OCI-LY7 (cell line): ENCODE data around the gene MCOLN3. TPM values are rescaled to one million over a fixed set of nuclear protein-coding genes. Genes with fewer than 3 reads are reported as not detected.

ENCODE experiments used
- BruUV-seq: library from RNA; stranded (reverse); fragments of 400-500 nt; replicated peaks from 2 replicates; lab custom pipeline; 2021; lab: Mats Ljungman, UMichigan
- CTCF ChIA-PET: fragments of 300-600 bp; sonication (Branson Sonifier 250); formaldehyde crosslinking; loops from one replicate; lab custom pipeline; 2022; ENCODE audit warnings: antibody characterized with exemption; ENCODE audit not compliant: unreplicated experiment; lab: Charles Lee
- POLR2A ChIA-PET: fragments of 300-600 bp; sonication (Branson Sonifier 250); formaldehyde crosslinking; loops from one replicate; lab custom pipeline; 2022; ENCODE audit warnings: antibody characterized with exemption; lab: Charles Lee
- DNase-seq: peaks from one replicate; pipeline ENCODE4 v3.0.0-alpha.2; 2015; ENCODE audit warnings: low spot score
- H2AFZ ChIP-seq: fragments of 200-600 bp; sonication (generic), shearing (Covaris generic); 2 replicates; pipeline ENCODE4 v1.6.1; 2014; ENCODE audit warnings: mild to moderate bottlenecking, antibody characterized with exemption, low read length, moderate library complexity
- H3K27ac ChIP-seq: fragments of 200-600 bp; sonication (generic); 2 replicates; pipeline ENCODE4 v1.5.1; 2014; ENCODE audit warnings: mixed run types, low read depth, mild to moderate bottlenecking, moderate library complexity, low read length, inconsistent platforms; ENCODE audit not compliant: poor library complexity, severe bottlenecking
- H3K36me3 ChIP-seq: fragments of 200-600 bp; sonication (generic); 2 replicates; pipeline ENCODE4 v1.6.1; 2014; ENCODE audit warnings: mild to moderate bottlenecking, antibody characterized with exemption, low read length, moderate library complexity, mixed read lengths; ENCODE audit not compliant: insufficient read depth
- H3K4me1 ChIP-seq: fragments of 200-600 bp; sonication (generic); 2 replicates; pipeline ENCODE4 v1.5.1; 2014; ENCODE audit warnings: mild to moderate bottlenecking, low read length; ENCODE audit not compliant: insufficient read depth, poor library complexity, severe bottlenecking
- H3K4me2 ChIP-seq: fragments of 200-600 bp; sonication (generic); 2 replicates; pipeline ENCODE4 v1.6.1; 2014; ENCODE audit warnings: mild to moderate bottlenecking, low read length
- H3K4me3 ChIP-seq: fragments of 200-600 bp; sonication (generic); 2 replicates; pipeline ENCODE4 v1.5.1; 2014; ENCODE audit warnings: mild to moderate bottlenecking, low read depth, low read length; ENCODE audit not compliant: poor library complexity, severe bottlenecking
- H3K79me2 ChIP-seq: fragments of 200-600 bp; sonication (generic); 2 replicates; pipeline ENCODE4 v1.6.1; 2016; ENCODE audit warnings: low read depth, mild to moderate bottlenecking, low read length, moderate library complexity, mixed read lengths; ENCODE audit not compliant: insufficient read depth
- H3K9me2 ChIP-seq: fragments of 200-600 bp; sonication (generic); 2 replicates; pipeline ENCODE4 v1.6.1; 2016; ENCODE audit warnings: mild to moderate bottlenecking, low read length, mixed read lengths; ENCODE audit not compliant: insufficient read depth
- H3K9me3 ChIP-seq: fragments of 200-600 bp; sonication (generic); 2 replicates; pipeline ENCODE4 v1.6.1; 2014; ENCODE audit warnings: mild to moderate bottlenecking, mixed run types, low read length, mixed read lengths
- H4K20me1 ChIP-seq: fragments of 200-600 bp; sonication (generic); 2 replicates; pipeline ENCODE4 v1.6.1; 2014; ENCODE audit warnings: mild to moderate bottlenecking, antibody characterized with exemption, low read length, moderate library complexity, mixed read lengths; ENCODE audit not compliant: insufficient read depth
- EZH2phosphoT487 ChIP-seq: fragments of 200-600 bp; sonication (generic); IDR thresholded peaks from 2 replicates; pipeline ENCODE4 v1.6.1; 2018; ENCODE audit warnings: low read depth, borderline replicate concordance, mild to moderate bottlenecking, mixed run types, antibody characterized with exemption, low read length, moderate library complexity, mixed read lengths
- intact Hi-C: fragments of 100-400 bp; cut with micrococcal nuclease; formaldehyde crosslinking; loops from one replicate; pipeline ENCODE4 v1.10.0; 2022; ENCODE audit not compliant: unreplicated experiment
- total RNA-seq, 2 experiments: library from RNA; depleted of rRNA in 1 of 2; stranded (reverse); fragments of >200 nt in 1 of 2; shearing (Covaris generic) in 1 of 2; gene quantifications; 2 replicates each; pipeline ENCODE4 v1.2.3, GENCODE V29; 2014 to 2022
- TF ChIP-seq, protein P1 (sequence below): fragments of 200-600 bp; sonication (generic); conservative IDR thresholded peaks from 2 replicates; pipeline ENCODE4 v1.5.1; 2014; ENCODE audit warnings: mild to moderate bottlenecking, antibody characterized with exemption, low read length, moderate library complexity, mixed read lengths

MCOLN3 gene
- total RNA-seq, 2 experiments from 2014 or later: not detected

DNA sequence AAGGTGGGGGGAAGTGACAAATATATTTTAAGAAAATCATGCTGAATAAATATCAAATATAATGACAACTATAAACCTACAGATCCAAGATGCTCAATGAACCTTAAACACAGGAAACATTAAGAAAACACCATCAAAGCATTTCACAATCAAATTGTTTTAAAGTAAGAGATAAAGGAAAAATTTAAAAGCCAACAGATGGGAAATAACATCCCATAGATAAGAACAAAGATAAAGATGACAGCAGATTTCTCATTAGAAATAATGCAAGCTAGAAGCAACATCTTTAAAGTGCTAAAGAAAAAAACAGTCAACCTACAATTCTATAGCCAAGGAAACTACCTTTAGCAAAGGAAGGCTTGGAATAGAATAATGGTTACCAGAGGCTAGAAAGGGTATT, 17.8 kb downstream of the MCOLN3 start:
- H2AFZ ChIP-seq: no peak overlapping the region
- no peaks in the 10 kb centered on the region for H3K9me3 ChIP-seq
- no peaks in the 10 kb centered on the region for H3K36me3 ChIP-seq
- TF ChIP-seq, protein P1, sequence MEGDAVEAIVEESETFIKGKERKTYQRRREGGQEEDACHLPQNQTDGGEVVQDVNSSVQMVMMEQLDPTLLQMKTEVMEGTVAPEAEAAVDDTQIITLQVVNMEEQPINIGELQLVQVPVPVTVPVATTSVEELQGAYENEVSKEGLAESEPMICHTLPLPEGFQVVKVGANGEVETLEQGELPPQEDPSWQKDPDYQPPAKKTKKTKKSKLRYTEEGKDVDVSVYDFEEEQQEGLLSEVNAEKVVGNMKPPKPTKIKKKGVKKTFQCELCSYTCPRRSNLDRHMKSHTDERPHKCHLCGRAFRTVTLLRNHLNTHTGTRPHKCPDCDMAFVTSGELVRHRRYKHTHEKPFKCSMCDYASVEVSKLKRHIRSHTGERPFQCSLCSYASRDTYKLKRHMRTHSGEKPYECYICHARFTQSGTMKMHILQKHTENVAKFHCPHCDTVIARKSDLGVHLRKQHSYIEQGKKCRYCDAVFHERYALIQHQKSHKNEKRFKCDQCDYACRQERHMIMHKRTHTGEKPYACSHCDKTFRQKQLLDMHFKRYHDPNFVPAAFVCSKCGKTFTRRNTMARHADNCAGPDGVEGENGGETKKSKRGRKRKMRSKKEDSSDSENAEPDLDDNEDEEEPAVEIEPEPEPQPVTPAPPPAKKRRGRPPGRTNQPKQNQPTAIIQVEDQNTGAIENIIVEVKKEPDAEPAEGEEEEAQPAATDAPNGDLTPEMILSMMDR: no peak
- no peak for TF ChIP-seq EZH2phosphoT487
- CTCF ChIA-PET: no interaction called here
- no peak overlapping the region for H3K4me3 ChIP-seq
- H3K9me2 ChIP-seq: no peaks in the 10 kb centered on the region
- POLR2A ChIA-PET: no interaction called here
- intact Hi-C loops: no loop called here
- DNase-seq: no peak
- H3K79me2 ChIP-seq: no peaks in the 10 kb centered on the region
- no peak overlapping the region for H3K4me2 ChIP-seq
- H3K4me1 ChIP-seq: peaks cover 4% of the 10 kb centered on the region
- no peak overlapping the region for H3K27ac ChIP-seq
- no TSS peak for BruUV-seq
- H4K20me1 ChIP-seq: no peaks in the 10 kb centered on the region

DNA sequence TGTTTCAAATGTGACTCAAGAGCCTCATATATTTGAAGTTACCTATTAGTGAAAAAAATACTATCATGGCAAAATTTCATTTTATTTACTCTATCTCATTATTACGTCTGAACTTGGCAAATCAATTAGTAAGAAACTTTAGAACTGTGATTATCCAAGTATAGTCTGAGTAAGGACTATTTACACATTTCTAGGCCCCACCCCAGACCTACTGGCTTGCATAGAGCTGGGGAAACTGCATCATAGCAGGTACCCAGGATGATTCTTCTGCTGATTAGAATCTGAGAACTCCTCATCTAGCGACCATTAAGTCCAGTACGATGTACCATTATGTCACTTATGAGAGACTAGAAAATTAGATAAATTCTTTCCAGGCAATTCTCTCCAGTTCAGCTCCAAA, 20.1 kb downstream of the MCOLN3 start:
- ChIA-PET CTCF (interaction anchor here (1.6 kb wide), 2 partner anchors 80 to 83 kb away, joined by 10 to 13 read pairs; no protein-coding TSS in a partner anchor), POLR2A (interaction anchor here (0.6 to 1.9 kb wide), 5 partner anchors 9 to 297 kb away, joined by 3 to 6 read pairs (median 4); no protein-coding TSS in a partner anchor)
- no peak for TF ChIP-seq EZH2phosphoT487
- TF ChIP-seq, protein P1: no peak
- Histone ChIP-seq H3K4me2 (no peak overlapping the region), H3K9me3 (no peaks in the 10 kb centered on the region), H4K20me1 (no peaks in the 10 kb centered on the region), H3K4me3 (no peak overlapping the region), H3K27ac (no peak overlapping the region), H3K79me2 (no peaks in the 10 kb centered on the region), H3K9me2 (no peaks in the 10 kb centered on the region), H3K4me1 (peaks cover 4% of the 10 kb centered on the region), H2AFZ (no peak overlapping the region), H3K36me3 (no peaks in the 10 kb centered on the region)
- intact Hi-C loops: no loop called here
- DNase-seq: no peak
- BruUV-seq: no TSS peak
